Ramos (cell line): ENCODE results near the gene COX8C.

Experiments
- in situ Hi-C: fragments of 300-500 bp; cut with MboI; formaldehyde crosslinking; loops from one replicate; pipeline ENCODE4 v1.14.3; 2022; ENCODE audit warnings: low sequenced_read_pairs; ENCODE audit not compliant: unreplicated experiment

COX8C gene, protein sequence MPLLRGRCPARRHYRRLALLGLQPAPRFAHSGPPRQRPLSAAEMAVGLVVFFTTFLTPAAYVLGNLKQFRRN

DNA sequence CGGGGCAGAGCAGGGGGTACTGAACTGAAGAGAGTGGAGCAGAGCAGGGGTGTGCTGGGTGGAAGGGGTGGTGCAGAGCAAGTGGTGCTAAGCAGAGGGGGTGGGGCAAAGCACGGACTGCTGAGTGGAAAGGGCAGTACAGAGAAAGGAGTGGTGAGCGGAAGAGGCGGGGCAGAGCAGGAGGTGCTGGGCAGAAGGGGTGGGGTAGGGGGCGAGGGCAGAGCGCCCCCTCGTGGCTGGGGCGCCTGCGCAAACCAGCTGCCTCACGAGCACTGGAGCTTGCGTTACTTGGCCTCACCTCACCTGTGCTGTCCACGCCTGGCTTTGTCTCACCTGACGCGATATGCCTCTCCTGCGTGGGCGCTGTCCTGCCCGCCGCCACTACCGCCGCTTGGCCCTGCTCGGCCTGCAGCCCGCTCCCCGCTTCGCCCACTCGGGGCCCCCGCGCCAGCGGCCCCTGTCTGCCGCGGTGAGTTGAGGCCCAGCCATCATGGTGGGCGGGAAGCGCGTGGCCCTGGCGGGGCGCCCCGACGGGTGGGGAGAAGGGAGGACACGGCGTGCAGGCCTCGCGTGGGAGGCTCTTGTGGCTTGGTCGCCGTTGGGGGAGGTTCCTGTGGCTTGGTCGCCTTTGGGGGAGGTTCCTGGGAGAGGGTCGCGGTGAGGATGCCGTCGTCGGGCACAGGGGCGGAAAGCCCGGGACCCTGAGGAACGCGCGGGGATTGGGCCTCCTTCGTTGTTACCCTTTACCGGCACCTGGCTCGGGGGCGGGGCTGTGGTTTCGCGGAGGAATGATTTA lies at the start of gene COX8C:
Gene COX8C, plus strand, starts transcription at position 257 of the 796 bp plus-strand sequence. Its CDS starts 87 bp downstream, at position 344.
- in situ Hi-C loops = no loop called here

GRCh38 chr14:93299416-93299815 lies 47.6 kb upstream of the COX8C start:
- in situ Hi-C loops = no loop called here

DNA sequence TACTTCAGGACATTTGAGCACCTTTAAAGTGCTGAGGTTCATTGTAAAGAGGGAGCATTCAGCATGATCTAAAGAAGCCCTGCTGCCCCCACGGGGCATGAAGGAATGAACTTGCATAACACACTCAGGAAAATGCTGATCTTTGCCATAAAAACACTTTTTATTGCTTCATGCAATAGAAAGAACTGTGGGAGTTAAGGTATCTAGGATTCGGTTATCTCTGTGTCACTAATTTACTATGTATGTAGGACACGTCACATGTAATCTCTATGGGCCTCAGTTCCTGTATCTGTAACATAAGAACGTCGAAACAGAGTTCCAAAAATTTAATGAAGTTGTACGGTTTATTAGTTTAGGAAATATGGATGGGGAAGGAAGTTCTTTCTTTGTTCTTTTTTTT lies 47.1 kb upstream of the COX8C start:
- in situ Hi-C loops = no loop called here

DNA sequence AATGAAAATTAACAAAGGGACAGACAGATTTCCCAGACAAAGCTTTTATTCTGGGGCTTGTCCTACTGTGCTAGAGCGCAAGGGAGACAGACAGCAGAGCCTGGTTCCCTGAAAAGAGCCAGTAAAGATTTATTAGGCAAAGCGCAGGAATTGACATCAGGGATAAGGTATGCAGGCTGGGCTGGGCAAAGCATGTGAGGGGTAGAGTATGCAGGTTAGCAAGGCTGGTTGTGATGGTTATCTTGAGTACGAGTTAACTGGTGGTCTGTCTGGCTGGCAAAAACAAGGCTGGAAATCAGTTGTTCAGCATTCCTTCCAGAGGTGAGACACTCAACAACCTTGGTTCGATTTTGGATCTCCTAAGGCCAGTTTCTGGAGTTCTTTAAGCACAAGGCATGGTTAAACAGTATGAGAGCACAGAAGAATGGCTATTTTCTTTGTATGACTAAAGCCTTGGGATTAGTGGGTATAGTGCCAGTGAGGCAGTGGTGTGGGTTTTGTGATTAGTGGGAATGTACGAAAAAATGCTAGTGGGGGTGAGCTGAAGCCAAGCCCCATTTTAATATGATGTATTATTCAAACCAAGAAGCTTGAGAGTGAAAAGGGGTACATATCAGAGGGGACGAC lies 45.0 kb upstream of the COX8C start:
- in situ Hi-C loops = no loop called here

DNA sequence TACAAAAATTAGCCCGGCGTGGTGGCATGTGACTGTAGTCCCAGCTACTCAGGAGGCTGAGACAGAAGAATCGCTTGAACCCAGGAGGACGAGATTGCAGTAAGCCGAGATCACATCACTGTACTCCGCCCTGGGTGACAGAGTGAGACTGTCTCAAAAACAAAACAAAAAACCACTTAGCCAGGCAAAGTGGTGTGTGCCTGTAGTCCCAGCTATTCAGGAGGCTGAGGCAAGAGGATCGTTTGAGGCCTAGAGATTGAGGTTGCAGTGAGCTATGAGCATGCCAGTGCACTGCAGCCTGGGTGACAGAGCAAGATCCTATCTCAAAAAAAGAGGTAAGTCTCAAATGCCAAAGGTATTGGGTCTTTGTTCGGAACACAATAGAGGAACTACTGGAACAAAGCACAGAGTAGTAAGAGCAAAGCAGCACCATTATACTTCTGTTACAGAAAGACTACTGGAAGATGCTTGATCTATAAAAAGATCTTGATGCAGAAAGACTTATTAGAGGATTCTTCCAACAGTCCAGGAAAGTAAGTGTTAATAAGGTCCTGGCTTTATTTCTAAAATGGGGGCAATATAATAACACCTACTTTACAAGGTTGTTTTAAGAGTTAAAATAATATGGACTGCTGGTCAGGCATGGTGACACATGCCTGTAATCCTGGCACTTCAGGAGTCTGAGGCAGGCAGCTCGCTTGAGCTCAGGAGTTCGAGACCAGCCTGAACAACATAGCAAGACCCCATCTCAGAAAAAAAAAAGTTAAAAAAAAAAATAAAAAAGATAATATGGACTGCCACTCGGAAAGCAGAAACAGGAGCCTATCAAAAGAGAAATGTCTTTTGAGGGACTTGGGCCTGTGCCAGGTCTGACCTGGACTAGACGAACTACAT lies 44.0 kb upstream of the COX8C start:
- in situ Hi-C loops = no loop called here

DNA sequence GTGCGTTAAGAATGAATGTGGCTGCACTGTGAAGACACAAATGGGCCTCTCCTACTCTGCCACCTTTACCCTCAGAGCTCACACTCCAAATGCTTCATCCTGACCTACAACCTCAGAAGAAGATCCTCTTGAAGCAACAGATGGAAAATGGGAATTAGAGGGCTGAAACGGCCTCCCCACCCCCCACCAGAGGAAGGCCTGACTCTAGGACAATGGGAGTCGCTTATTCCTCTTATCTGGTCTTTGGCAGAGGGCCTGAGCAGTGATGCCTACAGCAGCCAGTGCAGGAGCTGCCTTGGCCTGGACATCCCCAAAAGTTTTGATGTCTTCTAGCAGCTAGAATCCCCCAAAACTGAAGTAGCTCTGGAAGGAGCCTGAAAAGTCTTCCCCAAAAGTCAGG lies 43.3 kb upstream of the COX8C start:
- in situ Hi-C loops = no loop called here

- in situ Hi-C loops = no loop called here
These were observed 42.2 kb upstream of the COX8C start for GRCh38 chr14:93304771-93305170.

GRCh38 chr14:93305725-93306418 lies 41.1 kb upstream of the COX8C start:
- in situ Hi-C loops = no loop called here

- in situ Hi-C loops = no loop called here
These were observed 40.2 kb upstream of the COX8C start for GRCh38 chr14:93306812-93307211.

DNA sequence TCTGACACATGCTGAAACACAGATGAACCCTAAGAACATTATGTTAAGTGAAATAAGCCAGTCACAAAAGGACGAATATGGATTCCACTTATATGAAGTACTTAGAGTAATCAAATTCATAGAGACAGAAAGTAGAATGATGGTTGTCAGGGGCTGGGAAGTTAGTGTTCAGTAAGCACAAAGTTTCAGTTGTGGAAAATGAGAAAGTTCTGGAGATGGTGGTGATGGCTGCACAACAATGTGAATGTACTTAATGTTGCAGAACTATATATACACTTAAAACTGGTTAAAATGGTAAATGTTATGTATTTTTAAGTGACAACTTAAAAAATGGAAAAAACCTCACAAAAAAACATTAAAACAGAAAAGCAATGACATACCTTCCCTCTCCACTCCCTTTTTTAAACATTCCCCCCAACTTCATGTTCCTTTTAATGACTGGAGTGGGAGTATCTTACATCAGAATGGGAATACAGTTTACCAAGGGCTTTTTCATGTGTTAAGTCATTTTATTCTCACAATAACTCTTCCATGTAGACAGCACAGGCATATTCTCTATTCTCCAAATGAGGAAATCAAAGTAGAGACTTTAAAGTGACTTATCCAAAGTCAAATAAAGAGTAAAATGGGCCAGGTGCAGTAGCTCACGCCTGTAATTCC lies 38.2 kb upstream of the COX8C start:
- in situ Hi-C loops = no loop called here

DNA sequence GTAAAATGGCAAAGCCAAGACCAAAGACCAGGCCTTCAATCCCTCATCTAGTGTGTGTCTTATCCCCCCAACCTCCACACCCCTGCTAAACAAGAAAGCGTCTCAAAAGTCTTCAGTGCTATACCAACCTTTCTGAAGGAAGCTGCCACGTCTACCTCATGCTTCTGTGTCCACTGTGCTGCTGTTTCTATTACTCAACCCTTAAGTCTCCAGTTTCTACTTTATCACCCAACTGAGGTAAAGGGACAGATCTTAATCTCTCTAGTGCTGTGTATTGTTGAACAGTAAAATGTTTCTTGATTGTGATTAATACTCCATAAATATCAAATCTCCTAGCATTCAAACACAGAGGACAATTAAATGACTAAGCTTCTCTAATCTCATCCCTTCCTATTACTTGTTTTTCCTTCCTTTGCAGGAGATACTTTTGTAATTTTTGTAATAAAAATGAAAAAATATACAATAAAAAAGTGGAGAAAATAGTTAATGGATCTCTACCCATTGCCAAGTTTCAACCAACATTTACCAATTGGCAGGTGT lies 37.5 kb upstream of the COX8C start:
- in situ Hi-C loops = no loop called here

DNA sequence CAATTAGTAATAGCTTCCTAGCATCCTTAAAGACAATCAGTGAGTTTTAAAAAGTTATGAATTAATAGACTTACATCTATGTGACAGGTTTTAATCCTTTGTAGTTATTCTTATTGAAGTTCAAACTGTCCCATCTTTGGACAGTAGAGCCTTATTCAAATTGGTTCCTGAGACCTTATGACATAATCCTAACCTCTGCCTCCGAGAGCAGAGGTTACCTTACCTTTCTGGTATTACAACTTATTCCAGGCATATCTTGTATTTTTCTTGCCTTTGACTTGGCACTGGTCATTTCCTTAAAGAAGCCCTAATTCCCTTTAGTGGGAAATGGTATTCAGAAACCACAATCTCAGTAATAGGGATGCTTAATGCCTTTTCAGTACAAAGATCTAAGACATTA lies 35.9 kb upstream of the COX8C start:
- in situ Hi-C loops = no loop called here

GRCh38 chr14:93315575-93315974 lies 31.4 kb upstream of the COX8C start:
- in situ Hi-C loops = no loop called here

GRCh38 chr14:93316716-93317115 lies 30.3 kb upstream of the COX8C start:
- in situ Hi-C loops = no loop called here

- in situ Hi-C loops = no loop called here
These were observed 29.6 kb upstream of the COX8C start for GRCh38 chr14:93317210-93317874.

DNA sequence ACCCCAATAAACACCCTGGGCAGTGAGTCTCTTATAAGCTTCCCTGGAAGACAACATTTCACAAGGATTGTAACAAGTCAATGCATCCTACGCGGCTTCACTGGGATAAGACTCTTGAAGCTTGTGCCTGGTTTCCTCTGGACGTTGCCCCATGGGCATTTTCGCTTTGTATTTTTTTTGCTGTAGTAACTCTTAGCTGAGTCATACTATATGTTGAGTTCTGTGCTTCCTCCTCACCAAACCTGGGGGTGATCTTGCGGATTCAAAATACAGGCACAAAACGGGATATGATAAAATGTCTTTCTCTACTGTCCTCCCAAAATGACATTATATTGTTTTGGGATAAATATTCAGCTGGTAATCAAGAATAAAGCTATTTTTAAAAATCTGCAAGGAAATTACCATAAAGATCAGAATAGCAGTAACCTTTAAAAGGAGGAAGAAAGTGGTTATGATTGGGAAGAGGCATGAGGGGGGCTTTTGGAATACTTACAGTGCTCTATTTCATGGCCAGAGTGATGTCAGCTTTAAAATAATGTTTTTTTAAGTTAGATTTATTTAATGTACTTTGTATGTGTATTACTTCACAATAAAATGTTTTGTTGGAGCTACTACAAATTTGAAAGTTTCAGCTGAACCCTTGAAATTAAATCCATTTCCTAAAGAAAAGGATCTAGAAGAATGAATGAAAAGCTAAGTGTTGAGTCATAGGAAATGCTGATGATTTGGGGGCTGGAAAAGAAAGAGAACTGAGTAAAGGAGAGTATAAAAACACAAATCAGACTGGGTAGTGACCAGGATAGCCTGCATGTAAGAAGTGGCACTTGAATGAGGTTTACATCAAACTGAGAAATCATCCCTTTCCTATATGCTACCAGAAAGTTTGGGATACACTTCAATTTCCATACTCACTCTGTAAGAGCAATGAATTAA lies 28.8 kb upstream of the COX8C start:
- in situ Hi-C loops = no loop called here

DNA sequence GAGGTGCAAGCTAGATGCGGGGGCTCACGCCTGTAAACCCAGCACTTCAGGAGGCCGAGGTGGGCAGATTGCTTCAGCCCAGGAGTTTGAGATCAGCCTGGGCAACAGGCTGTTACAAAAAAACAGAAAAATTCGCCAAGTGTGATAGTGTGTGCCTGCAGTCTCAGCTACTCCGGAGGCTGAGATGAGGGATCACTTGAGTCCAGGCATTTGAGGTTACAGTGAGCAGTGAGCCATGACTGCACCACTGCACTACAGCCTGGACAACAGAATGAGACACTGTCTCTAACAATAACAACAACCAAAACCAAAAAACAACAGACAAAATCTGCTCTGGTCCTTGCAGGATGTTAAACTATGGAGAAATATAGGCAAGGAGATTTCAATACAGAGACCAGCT lies 28.1 kb upstream of the COX8C start:
- in situ Hi-C loops = no loop called here

DNA sequence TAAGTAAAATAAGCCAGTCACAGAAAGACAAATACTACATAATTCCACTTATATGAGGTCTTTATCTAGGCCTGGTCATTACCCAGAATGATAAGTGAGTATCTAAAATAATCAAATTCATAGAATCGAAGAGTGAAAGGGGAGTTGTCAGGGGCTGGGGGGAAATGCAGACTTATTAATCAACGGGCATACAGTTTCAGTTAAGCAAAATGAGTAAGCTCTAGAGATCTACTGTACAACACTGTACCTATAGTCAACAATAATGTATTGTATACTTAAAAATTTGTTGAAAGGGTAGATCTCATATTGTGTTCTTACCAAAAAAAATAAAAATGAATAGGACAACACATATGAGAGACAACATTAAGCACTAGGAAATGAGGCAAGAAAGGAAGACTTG lies 27.5 kb upstream of the COX8C start:
- in situ Hi-C loops = no loop called here
